OCI-LY3 (cell line): ENCODE measurements around the gene MYO1F.

ENCODE experiments used
- H2AFZ ChIP-seq: fragments of 200-600, 300-600 bp; shearing (Covaris generic); 2 replicates; pipeline ENCODE4 v1.6.0; 2014; ENCODE audit warnings: antibody characterized with exemption, low read depth, low read length
- H3K27ac ChIP-seq: fragments of 200-600, 300-600 bp; sonication (generic); 2 replicates; pipeline ENCODE4 v1.5.1; 2014; ENCODE audit warnings: mild to moderate bottlenecking, low read length, moderate library complexity, mixed read lengths
- H3K27me3 ChIP-seq: fragments of 200-600, 300-600 bp; sonication (generic); 2 replicates; pipeline ENCODE4 v1.6.1; 2014; ENCODE audit warnings: low read depth, low read length, mixed read lengths
- H3K36me3 ChIP-seq: fragments of 200-600, 300-600 bp; sonication (generic); replicated peaks from 2 replicates; pipeline ENCODE3; 2014; ENCODE audit warnings: low read depth, low read length, mixed read lengths
- H3K4me1 ChIP-seq: fragments of 300-600, 200-600 bp; sonication (generic); 2 replicates; pipeline ENCODE4 v1.6.1; 2014; ENCODE audit warnings: low read length, mixed read lengths
- H3K4me2 ChIP-seq: fragments of 200-600, 300-600 bp; sonication (generic); 2 replicates; pipeline ENCODE4 v1.6.1; 2014; ENCODE audit warnings: low read length, mixed read lengths
- H3K4me3 ChIP-seq: fragments of 300-600, 200-600 bp; sonication (generic); 2 replicates; pipeline ENCODE4 v1.5.1; 2014; ENCODE audit warnings: antibody characterized with exemption, mild to moderate bottlenecking, low read length, moderate library complexity
- H3K79me2 ChIP-seq: fragments of 300-600, 200-600 bp; shearing (Covaris generic); 2 replicates; pipeline ENCODE4 v1.6.1; 2014; ENCODE audit warnings: mild to moderate bottlenecking, low read length, mixed read lengths
- H3K9ac ChIP-seq: fragments of 300-600, 200-600 bp; shearing (Covaris generic); 2 replicates; pipeline ENCODE4 v1.6.0; 2014; ENCODE audit warnings: mild to moderate bottlenecking, low read length, moderate library complexity
- H3K9me3 ChIP-seq: fragments of 200-600, 300-600 bp; shearing (Covaris generic); 2 replicates; pipeline ENCODE4 v1.6.1; 2014; ENCODE audit warnings: low read length, mixed read lengths; ENCODE audit not compliant: insufficient read depth
- H4K20me1 ChIP-seq: fragments of 200-600, 300-600 bp; sonication (generic); 2 replicates; pipeline ENCODE4 v1.6.1; 2016; ENCODE audit warnings: low read length, mixed read lengths; ENCODE audit not compliant: insufficient read depth
- EZH2phosphoT487 ChIP-seq: fragments of 200-600 bp; shearing (Covaris generic); IDR thresholded peaks from 2 replicates; pipeline ENCODE4 v1.6.1; 2018; ENCODE audit warnings: antibody characterized with exemption, mixed run types, low read depth
- TF ChIP-seq, protein P1 (sequence below): fragments of 200-600, 300-600 bp; sonication (generic); IDR thresholded peaks from 2 replicates; pipeline ENCODE4 v1.5.1; 2014; ENCODE audit warnings: antibody characterized with exemption, low read length, low read depth

MYO1F gene

DNA sequence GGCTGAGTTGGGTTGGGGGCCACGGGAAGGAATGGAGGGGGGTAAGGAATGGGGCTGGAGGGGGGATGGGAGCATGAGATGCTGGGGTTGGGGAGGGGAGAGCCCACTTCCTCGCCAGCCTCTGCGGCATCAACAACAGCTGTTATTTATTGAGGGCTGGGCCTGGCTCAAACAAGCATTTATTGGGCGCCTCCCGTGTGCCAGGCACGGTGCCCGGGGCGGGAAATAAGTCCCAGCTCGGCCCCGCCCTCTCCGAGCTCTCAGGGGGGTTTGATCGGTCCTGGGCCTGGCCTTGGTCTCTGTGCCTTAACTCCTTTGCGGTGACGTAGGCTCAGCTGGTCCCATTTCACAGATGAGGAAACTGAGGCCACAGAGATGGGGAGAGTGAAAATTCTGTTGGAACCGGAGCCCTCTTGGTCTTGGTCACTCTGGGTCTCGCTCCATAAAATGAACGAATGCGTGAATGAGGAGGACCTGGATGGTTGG is 34.2 kb upstream of the MYO1F start:
- H3K4me2 ChIP-seq = no peak overlapping the region
- H3K4me1 ChIP-seq = no peaks in the 10 kb centered on the region
- H3K36me3 ChIP-seq = no peaks in the 10 kb centered on the region
- no peak overlapping the region for H3K27ac ChIP-seq
- H3K4me3 ChIP-seq = no peak overlapping the region
- no peak for TF ChIP-seq EZH2phosphoT487
- TF ChIP-seq, protein P1, sequence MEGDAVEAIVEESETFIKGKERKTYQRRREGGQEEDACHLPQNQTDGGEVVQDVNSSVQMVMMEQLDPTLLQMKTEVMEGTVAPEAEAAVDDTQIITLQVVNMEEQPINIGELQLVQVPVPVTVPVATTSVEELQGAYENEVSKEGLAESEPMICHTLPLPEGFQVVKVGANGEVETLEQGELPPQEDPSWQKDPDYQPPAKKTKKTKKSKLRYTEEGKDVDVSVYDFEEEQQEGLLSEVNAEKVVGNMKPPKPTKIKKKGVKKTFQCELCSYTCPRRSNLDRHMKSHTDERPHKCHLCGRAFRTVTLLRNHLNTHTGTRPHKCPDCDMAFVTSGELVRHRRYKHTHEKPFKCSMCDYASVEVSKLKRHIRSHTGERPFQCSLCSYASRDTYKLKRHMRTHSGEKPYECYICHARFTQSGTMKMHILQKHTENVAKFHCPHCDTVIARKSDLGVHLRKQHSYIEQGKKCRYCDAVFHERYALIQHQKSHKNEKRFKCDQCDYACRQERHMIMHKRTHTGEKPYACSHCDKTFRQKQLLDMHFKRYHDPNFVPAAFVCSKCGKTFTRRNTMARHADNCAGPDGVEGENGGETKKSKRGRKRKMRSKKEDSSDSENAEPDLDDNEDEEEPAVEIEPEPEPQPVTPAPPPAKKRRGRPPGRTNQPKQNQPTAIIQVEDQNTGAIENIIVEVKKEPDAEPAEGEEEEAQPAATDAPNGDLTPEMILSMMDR = no peak
- no peaks in the 10 kb centered on the region for H3K79me2 ChIP-seq
- H2AFZ ChIP-seq = no peak overlapping the region
- no peaks in the 10 kb centered on the region for H4K20me1 ChIP-seq
- no peaks in the 10 kb centered on the region for H3K27me3 ChIP-seq
- H3K9me3 ChIP-seq = no peaks in the 10 kb centered on the region
- H3K9ac ChIP-seq = no peak overlapping the region

DNA sequence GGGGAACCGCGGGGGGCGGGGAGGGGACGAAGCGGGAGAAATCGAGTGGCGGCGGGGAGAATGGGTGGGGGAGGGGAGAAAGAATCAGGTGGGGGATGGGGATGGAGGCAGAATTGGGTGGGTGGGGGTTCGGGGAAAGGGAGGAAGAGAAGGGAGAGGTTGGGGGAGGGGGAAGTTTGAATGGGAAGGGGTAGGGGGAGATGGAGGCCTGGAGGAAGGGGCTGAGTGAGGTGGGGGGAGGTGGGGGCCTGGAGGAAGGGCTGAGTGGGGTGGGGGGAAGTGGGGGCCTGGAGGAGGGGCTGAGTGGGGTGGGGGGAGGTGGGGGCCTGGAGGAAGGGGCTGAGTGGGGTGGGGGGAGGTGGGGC is 33.7 kb upstream of the MYO1F start:
- Histone ChIP-seq H3K27ac (no peak overlapping the region), H3K4me2 (no peak overlapping the region), H3K27me3 (no peaks in the 10 kb centered on the region)

DNA sequence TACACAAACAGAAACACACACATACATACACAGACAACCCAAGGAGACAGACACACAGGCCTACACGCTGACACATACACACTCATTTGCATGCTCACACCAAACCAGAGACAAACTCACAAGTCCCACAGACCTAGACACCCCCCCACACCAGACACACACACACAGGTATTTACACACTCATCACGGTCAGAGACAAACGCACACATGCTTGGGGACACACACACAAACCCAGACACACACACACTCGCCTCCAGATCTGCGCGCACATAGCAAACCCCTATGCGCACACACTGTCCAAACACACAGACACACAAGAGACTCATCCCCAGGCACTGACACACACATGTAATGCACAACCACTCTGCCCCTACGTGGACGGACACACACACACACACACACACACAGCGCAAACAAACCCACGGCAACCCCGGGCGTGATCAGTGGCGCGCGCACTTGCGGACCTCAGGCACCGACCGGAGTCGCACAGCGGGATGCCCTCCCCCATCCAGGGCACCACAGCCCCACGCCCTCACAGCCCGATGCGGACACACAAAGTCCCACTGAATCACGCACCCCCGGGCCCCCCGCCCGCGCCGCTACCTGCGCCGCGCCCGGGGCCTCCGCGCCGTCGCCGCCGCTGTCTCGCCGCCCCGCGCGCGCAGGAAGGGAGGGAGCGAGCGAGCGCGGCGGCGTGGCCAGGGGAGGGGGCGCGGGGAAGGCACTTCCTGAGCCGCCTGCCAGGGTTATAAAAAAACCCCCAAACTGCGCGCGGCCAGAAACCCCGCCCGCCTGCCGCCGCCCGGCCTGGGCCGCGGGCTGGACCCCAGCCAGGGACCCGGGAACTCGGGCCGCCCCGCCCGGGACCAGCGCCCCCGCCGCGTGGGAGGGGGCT is 33.0 kb upstream of the MYO1F start, which contains the start of gene ADAMTS10:
Gene ADAMTS10 (minus strand): TSS at position 675 of the 895 bp plus-strand sequence. CDS start 5,005 bp downstream, outside the sequence.
- no peak for TF ChIP-seq EZH2phosphoT487
- TF ChIP-seq, protein P1 = no peak
- Histone ChIP-seq H3K9ac (no peak within 1 kb of the TSS), H3K9me3 (no peaks in the 10 kb centered on the region), H4K20me1 (no peaks in the 10 kb centered on the region), H3K27me3 (no peaks in the 10 kb centered on the region), H3K4me1 (no peaks in the 10 kb centered on the region), H3K4me3 (no peak within 1 kb of the TSS), H3K4me2 (no peak within 1 kb of the TSS), H3K79me2 (no peaks in the 10 kb centered on the region), H3K36me3 (no peaks in the 10 kb centered on the region), H3K27ac (no peak within 1 kb of the TSS), H2AFZ (no peak within 1 kb of the TSS)

More for the DNA sequence above, 33.7 kb upstream of the MYO1F start:
- Histone ChIP-seq H3K4me1 (no peaks in the 10 kb centered on the region), H3K36me3 (no peaks in the 10 kb centered on the region), H3K9ac (no peak overlapping the region), H3K4me3 (no peak overlapping the region), H3K9me3 (no peaks in the 10 kb centered on the region), H2AFZ (no peak overlapping the region), H4K20me1 (no peaks in the 10 kb centered on the region), H3K79me2 (no peaks in the 10 kb centered on the region)
- TF ChIP-seq, protein P1 = no peak
- no peak for TF ChIP-seq EZH2phosphoT487

DNA sequence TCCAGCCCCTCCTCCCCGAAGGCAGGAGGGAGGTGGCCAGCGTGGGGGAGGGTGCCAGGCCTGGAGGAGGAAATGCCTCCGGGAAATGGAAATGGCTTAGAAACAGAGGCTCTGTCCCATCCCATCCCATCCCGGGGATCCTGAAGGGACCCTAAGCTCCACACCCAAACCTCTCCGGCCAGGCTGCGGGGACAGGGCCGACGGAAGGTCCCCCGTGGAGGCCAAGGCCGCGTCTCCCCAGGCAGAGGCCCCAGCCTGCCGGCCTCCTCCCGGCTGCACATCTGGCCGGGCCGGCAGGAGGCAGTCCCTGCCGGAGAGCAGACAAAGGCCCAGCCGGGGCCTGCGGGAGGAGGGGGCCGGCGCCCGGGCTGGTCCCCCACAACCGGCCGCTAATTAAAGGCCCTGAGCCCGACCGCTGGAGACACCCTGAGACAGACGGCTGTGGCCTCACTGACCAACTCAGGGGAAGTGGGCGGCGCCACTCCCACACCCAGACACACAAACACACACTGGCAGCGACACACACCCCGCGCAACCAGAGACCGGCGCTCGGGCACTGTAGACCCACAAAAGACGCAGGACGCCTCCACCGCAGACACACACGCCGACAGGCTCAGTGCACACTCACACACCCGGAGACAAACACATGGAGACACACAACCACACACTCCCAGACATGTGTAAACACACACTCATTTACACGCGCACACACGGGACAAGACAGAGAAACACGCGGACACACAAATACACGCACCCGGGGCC is 32.2 kb upstream of the MYO1F start:
- Histone ChIP-seq H3K4me2 (no peak overlapping the region), H3K4me3 (no peak overlapping the region), H3K27ac (no peak overlapping the region), H3K9ac (no peak overlapping the region), H3K9me3 (no peaks in the 10 kb centered on the region; the same call in 1 of the 2 replicates), H4K20me1 (no peaks in the 10 kb centered on the region), H3K27me3 (no peaks in the 10 kb centered on the region), H2AFZ (no peak overlapping the region), H3K79me2 (no peaks in the 10 kb centered on the region), H3K4me1 (no peaks in the 10 kb centered on the region), H3K36me3 (no peaks in the 10 kb centered on the region)
- no peak for TF ChIP-seq EZH2phosphoT487
- TF ChIP-seq, protein P1 = no peak
